Jurkat, Clone E6-1 (cell line): Measurements from ENCODE around the gene JPH2.
A peak's percentile ranks its signal among the peaks of the same experiment; 100 is the strongest.

Experiments
- DNase-seq: peaks from one replicate; pipeline ENCODE4 v3.0.0-alpha.2; 2011; ENCODE audit warnings: low read depth, low spot score
- H3K4me3 ChIP-seq: 2 replicates; pipeline ENCODE4 v1.5.1; 2011; ENCODE audit warnings: mild to moderate bottlenecking, low read length, control low read depth, moderate library complexity

Gene JPH2

GRCh38 chr20:44113618-44114376 lies 73.2 kb downstream of the JPH2 start:
- DNase-seq, result no peak

DNA sequence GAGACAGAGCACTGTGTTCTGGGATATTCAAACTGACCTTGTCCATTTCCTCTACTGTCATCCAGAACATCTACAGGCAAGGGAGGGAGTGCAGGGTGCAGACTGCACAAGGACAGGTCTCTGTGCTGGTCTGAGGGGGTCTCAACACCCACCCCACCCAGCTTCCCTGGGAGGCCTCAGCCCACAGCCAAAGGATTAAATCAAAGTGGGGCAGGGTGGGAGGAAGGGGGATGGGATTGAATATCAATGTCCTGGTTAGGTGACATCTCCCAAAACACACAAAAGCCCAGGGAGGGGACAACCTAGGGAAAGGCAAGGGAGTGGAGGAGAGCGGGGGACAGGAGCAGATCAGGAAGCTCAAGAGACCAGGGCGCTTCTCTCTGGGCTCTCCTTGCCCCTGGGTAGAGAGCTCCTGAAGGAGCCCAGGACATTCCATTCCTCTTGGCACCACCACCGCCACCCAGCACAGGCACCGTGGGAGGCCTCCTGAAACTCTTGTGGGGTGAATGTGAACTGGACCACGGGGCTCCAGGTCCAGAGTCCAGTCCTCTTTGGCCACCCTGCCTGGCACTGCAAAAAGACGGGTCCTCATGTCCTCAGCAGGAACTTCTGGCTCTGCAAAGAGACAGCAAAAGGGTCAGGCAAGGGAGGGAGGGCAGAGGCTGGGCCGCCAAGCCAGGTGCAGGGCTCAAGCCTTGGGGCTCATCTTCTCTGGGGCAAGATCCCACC lies 73.9 kb downstream of the JPH2 start:
- H3K4me3 ChIP-seq, result no peak overlapping the region
- DNase-seq, result no peak

More at GRCh38 chr20:44113618-44114376, 73.2 kb downstream of the JPH2 start:
- H3K4me3 ChIP-seq, result no peak overlapping the region

DNA sequence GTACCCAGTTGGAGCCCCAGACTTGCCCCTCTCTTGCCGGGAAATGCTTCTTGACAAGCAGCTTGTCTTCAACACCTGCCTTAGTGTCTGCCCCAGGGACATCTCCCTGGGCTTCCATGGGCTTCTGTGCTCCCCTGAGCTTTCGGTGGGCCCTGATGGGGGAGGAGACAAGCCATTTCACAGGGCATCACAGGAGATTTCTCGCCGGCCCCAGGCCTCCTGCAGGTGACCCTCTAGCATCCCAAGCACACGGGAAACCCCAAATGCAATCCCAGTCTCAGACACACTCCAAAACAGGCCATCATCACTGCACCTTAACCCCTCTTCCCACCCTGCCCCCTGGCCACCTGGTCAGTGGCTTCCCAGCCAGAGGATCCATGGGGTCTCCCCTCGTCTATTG lies 74.5 kb downstream of the JPH2 start:
- no peak for DNase-seq
- no peak overlapping the region for H3K4me3 ChIP-seq

- no peak for DNase-seq
- H3K4me3 ChIP-seq, result no peak overlapping the region
Measured at GRCh38 chr20:44111712-44112335, 75.2 kb downstream of the JPH2 start.

DNA sequence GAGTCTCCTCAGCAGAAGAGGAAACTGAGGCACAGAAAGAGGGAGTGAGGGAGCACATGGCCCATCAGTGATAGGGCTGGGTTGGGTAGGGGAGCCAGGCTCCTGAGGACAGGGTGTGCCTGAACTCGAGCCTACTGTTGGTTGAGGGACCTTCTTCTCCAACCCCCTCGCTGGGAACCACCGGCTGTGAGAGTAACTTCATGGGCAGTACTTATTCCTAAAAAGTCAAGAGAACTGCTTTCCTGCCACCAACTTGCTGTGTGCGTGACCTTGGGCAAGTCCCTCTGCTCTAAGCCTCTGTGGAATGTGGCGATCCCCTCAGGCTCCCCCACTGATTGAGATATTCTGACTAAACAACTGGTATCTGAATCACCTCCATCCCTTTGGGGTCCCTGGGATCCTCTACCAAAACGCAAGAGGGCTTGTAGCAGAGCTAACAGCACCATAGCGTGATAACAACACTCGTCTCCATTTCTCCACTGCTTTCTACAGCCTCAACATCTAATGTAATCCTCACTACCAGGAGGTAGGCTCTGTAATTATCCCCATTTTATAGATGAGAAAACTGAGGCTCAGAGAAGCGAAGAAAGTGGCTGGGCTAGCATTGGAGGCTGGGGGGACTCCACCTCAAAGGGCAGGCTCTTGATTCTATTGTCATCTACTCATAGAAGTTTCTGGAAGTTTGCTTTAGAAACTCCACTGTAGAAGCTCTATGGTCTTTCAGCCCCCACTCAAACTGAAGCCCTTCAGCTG lies 76.0 kb downstream of the JPH2 start:
- DNase-seq, result no peak
- H3K4me3 ChIP-seq, result no peak overlapping the region

DNA sequence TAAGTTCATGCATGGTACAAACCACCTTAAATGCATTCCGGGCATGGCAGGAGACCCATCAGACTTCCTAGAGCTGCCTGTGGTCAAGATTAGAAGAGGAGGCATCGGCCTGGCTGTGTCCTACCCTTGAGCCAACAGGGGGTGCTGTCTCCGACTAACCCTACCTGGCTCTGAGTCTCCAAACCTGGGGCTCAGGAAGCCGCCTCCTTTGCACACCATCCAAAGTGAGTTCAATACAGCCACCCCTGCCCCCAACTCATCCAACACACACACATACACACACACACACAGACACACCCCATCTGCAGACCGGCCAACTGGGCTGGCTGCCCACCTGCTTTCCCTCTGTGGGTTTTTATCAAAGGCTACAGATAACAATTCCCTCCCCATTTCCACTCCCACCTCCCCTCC lies 77.0 kb downstream of the JPH2 start:
- no peak for DNase-seq
- H3K4me3 ChIP-seq, result no peak overlapping the region

- no peak overlapping the region for H3K4me3 ChIP-seq
- no peak for DNase-seq
Measured at GRCh38 chr20:44106615-44107014, 80.4 kb downstream of the JPH2 start.

DNA sequence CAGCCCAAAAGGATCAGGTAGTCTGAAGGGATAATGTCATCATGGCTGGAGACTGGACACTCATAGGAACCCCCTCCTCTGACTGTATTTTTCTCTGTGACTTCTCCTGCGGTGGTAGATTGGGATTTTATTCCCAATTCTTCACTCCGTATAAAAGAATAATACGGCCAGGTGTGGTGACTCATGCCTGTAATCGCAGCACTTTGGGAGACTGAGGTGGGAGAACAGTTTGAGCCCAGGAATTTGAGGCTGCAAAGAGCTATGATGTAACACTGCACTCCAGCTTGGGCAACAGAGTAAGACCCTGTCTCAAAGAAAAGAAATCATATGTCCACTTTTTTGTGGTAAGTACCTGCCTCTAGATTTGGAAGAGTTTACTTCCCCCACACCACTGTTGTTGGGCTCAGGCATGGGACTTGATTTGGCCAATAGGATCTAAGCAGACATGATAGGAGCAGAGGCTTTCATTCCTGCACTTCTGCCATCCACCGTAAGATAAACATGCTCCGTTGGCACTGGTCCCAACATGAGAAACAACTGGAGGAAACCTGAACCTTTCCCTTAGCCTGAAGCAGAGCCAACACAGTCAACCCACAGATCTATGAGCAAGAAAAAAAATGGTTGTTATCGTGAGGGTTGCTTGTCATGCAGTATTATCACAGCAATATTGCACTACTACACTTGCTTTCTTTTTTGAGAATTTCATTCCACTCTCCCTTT lies 82.0 kb downstream of the JPH2 start:
- no peak overlapping the region for H3K4me3 ChIP-seq
- DNase-seq, result no peak

DNA sequence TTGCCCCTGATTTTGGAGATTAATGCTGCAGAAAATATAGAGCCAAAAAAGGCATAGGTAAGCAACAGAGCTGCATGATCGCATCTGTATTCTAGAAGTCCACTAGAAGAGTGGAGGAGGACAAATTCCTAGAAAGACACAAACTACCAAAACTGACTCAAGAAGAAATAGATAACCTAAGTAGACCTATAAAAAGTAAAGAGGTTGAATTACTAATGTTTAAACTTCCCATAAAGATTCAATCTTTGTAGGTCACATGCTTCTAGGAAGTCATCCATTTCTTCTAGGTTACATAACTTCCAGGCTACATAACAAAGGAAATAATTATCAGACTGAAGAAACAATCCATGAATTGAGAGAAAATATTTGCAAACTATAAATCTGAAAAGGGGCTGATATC lies 84.4 kb downstream of the JPH2 start:
- no peak for DNase-seq
- H3K4me3 ChIP-seq, result no peak overlapping the region

GRCh38 chr20:44099832-44100231 lies 87.2 kb downstream of the JPH2 start:
- no peak for DNase-seq
- H3K4me3 ChIP-seq, result no peak overlapping the region

- no peak overlapping the region for H3K4me3 ChIP-seq
- no peak for DNase-seq
Measured at GRCh38 chr20:44098657-44099056, 88.3 kb downstream of the JPH2 start.

DNA sequence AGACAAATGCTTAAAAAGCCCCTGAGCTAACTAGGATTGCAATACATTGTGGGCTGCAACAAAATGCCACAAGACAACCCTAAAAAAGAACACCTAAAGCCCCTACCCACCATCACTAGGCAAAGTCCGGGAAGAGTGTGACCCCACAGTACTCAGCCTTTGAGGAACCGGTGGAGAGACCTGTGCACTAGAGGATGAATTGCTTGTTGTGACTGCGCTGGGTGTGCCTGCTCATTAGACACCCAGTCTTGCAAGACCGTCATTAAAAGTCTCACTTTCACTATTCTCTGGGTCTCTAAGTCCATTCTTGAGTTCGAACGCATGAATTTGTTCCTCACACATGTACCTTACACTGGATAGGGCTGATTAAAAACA lies 88.7 kb downstream of the JPH2 start:
- no peak overlapping the region for H3K4me3 ChIP-seq
- DNase-seq, result no peak

DNA sequence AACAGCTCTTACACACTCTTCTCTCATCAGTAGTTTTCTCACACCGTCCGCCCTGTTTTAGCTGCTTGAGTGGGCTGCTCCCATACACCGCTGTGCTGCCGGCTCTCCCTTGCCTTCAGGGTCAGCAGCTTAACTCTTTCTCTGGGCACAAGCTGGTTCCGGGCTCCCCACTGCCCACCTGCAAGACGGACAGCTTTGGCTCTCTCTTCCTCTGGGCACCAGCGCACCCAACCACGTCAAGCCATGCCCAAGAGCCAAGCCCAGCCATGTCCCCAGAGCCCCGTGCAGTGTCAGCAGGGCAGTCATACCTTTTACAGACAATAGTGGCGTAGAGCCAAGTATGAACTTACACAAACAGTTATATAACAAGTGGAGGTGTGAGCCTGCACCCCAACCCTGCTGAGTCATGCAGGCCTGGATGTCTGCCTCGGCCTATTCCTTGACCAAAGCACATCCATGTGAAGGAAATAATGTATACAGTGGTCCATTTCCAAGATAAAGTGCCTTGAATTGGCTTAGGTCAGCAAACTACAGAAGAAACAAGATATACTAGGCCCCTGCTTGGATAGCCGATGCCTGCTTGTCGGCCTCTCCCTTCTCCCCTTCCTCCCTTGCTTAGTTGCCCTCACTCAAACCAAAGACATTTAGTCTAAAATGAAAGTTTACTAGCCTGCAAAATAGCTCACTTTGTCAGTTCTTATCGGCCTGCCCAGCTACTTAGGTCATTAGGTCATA lies 89.3 kb downstream of the JPH2 start:
- H3K4me3 ChIP-seq, result no peak overlapping the region
- no peak for DNase-seq

DNA sequence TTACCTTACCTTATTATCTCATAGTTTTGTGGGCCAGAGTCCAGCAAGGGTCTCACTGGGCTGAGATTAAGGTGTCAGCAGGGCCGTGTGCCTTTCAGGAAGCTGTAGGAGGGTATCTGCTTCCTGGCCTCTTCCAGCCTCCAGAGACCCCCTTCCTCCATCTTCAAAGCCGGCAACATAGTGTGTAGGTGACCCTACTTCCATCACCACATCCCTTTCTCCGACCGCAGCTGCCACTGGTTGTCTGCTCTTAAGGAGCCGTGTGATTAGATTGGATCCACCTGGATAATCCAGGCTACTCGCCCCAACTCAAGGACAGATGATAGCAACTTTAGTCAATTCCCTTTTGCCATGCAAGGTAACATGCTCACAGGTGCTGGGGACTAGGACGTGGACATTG lies 91.2 kb downstream of the JPH2 start:
- DNase-seq, result no peak
- H3K4me3 ChIP-seq, result no peak overlapping the region

GRCh38 chr20:44093249-44093582 lies 93.8 kb downstream of the JPH2 start:
- DNase-seq, result no peak
- no peak overlapping the region for H3K4me3 ChIP-seq

DNA sequence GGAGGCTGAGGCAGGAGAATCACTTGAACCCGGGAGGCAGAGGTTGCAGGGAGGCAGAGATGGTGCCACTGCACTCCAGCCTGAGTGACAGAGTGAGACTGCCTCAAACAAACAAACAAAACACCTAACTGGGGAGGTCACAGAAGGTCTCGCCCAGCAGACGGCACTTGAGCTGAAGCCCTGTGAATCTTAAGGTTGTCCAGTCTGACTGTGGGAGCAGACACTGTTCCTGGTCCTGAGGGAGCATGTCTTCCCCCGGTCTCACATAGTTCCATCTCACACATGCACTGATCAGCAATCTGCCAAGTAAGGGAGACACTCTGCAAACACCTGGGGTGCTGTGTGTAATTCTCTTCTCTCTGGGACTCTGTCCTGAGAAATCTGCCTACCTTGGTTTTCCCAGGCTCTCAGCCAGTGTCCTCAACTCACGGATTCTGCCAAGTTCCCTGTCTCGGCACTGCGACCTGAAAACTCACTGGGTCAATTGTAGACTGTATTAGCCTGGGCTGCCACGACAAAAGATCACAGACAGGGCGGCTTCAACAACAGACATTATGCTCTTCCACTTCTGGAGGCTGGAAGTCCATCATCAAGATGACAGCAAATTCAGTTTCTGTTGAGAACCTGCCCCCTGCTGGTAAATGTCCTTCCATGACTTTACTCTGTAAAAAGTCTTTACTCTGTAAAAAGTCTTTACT lies 94.3 kb downstream of the JPH2 start:
- DNase-seq, result peak; percentile 57
- H3K4me3 ChIP-seq, result no peak overlapping the region

GRCh38 chr20:44091026-44091425 lies 96.0 kb downstream of the JPH2 start:
- H3K4me3 ChIP-seq, result no peak overlapping the region
- DNase-seq, result no peak
